Globus pallidus (tissue), 1 donor: Measurements from ENCODE around the gene PUDP.
"Not testable (repeated sequence)": the region's sequence is repeated elsewhere in the genome, so short reads cannot be mapped to it uniquely, and the experiment has no call there.

ENCODE experiments used
- DNase-seq: peaks from one replicate; pipeline ENCODE4 v3.0.0-alpha.2; 2015; ENCODE audit warnings: low spot score

PUDP gene

DNA sequence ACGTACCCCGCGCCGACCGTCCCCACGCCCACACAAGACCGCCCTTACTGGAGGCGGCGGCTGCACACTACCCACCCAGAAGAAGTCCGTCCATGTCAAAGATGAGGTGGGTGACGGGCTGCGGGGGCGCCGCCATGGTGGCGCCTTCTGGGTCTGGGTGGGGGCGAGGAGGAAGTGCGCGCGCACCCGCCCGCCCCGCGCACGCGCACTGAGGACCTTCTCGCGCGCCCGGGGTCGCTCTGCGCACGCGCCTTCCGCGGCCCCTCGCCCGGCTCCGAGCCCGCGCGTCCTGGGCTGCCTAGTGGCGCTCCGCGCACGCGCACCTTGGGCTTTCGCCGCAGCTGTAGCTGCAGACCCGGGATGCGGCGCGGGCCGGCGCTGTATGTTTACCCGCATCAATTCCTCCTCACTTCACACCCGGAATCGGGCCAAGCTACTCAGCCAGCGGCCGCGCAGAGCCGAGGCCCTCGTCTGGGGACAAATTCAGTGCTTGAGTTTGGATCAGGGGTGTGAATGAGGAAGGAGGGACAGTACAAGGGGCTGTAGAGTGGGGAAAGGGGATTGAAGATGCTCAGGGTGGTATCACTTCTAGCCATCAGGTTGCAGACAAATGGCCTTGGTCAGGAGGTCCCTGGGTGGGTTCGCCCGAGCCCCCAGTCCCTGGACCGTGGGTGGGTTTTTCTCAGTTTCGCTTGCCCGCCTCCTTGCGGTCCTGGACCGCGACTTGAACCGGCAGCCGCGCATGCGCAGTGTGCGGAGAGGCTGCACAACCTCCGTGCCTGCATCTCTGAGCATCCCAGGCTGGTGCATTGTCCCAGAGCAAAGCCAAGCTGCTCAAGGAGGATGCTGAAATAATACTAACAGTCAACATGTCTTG lies at the start of gene PUDP:
TSS of gene PUDP (minus strand) at position 176 of the 877 bp plus-strand sequence. CDS start at position 136, 40 bp downstream.
- peak; percentile 81 for DNase-seq

GRCh38 chrX:7194606-7195005 lies 46.7 kb upstream of the PUDP start:
- no peak for DNase-seq

DNA sequence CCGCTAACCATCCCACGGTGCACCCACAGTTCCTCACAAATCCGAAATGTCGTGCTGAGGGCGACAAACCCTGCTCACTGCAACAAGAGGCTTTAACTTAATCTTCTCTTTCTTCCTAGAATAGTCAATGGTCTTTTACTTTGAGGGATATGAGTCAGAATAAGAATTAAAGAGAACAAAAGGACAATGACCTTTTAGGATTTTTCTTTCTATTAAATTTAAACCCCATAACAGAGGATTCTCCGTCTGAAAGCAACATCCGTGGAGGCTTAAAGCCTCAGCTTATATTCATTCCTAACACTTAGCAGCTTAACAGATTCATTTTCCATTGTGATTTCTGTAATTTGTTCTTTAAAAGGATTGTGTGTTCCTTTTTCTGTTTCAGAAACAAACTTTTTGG lies 44.9 kb upstream of the PUDP start:
- no peak for DNase-seq

DNA sequence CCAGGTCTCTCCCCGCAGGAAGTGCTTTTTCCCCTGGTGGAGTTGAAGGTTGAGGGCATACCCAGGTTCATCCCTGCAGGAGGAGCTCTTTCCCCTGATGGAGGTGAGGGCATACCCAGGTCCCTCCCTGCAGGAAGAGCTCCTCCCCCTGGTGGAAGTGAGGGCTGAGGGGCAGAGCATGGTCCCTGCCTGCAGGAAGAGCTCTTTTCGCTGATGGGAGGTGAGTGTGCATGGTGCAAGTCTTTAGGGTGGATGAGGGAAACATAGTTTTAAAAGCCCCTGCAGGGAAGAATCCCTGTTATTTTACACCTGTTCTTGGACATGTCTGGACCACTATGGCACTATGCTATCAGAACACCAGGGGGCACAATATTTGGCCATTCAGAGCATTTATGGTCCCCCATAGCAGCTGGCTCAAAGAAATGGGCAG lies 43.7 kb upstream of the PUDP start:
- DNase-seq = no peak

DNA sequence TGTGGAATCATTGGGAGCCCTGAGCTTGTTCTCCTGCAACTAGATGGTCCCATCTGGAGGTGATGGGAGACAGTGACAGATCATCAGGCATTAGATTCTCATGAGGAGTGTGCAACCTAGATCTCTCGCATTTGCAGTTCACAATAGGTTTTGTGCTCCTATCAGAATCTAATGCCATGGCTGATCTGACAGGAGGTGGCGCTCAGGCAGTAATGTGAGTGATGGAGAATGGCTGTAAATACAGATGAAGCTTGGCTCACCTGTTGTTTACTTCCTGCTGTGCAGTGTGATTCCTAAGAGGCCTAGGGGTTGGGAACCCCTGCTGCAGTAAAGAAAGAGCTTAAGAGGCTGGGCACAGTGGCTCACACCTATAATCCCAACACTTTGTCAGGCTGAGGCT lies 42.2 kb upstream of the PUDP start:
- DNase-seq = no peak

DNA sequence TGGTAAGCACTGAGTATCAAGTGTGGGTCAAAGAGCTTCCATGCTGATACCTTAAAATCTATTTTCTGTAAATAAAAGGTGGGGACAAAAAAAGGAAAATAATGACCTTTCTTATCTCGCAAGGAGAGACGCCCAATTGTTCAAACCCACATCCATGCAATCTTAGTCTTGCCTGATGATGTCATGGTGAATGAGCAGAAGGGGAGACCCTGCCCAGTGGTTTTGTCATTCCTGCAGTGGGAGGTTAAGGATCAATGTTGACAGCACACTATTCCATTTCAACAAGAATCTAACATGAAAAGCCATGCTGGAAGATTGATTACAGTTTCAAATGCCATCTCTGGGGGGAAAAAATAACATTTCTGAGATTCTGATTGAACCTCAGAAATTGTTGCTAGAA lies 40.7 kb upstream of the PUDP start:
- no peak for DNase-seq

- no peak for DNase-seq
These were observed 36.9 kb upstream of the PUDP start for GRCh38 chrX:7184816-7185215.

- no peak for DNase-seq
These were observed 31.5 kb upstream of the PUDP start for GRCh38 chrX:7179446-7179845.

DNA sequence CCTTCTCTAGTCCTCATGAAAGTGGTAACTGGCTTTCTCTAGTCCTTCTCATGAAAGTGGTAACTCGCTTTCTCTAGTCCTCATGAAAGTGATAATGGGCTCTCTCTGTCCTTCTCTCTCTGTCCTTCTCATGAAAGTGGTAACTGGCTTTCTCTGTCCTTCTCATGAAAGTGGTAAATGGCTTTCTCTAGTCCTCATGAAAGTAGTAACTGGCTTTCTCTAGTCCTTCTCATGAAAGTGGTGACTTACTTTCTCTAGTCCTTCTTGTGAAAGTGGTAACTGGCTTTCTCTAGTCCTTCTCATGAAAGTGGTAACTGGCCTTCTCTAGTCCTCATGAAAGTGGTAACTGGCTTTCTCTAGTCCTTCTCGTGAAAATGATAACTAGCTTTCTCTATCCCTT lies 30.9 kb upstream of the PUDP start:
- not testable (repeated sequence) for DNase-seq

- DNase-seq = no peak
These were observed 22.9 kb upstream of the PUDP start for GRCh38 chrX:7170898-7171297.

DNA sequence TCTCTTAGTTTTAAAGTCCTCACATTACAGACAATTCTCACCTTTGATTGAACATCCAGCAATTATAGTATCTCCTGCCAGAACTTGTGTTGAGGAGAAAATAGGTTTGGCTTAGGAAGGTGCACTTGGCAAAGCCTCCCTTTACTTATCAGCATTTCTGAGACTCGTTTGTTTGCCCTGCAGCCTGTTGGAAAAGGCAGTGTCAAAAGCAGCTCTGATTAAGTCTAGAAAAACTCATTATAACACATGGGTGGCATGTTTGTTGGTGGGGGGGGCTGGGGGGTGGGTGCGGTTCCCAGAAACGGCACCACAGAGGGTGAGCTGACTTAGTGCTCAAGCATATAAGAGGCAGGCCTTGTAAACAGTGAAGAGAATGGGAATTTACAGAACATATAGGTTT lies 21.7 kb upstream of the PUDP start:
- DNase-seq = no peak

- DNase-seq = no peak
These were observed 20.4 kb upstream of the PUDP start for GRCh38 chrX:7168371-7168770.

GRCh38 chrX:7164174-7164573 lies 16.2 kb upstream of the PUDP start:
- no peak for DNase-seq

DNA sequence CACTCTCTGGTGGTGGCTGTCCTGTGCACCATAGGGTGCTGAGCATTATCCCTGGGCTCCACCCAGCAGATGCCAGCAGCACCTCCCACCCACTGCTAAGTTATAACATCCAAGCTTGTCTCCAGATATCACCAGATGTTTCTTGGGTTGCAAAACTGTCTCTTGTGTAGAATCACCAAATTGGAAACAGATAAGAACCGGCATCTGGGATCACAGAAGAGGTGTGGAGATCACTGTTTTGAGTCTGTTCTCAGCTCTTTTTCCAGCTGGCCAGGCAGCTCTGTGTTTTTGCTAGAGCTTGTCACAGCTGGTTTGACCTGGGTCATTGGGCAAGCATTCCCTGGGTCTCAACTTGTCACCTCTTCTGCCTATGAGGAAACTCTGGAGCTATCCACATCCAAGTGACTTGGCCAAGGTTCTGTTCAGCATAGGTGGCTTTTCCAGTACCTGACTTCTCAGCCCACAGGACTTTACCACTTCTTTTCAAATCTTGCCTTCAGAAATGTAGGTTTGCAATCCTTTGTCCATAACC lies 15.3 kb upstream of the PUDP start:
- DNase-seq = no peak

DNA sequence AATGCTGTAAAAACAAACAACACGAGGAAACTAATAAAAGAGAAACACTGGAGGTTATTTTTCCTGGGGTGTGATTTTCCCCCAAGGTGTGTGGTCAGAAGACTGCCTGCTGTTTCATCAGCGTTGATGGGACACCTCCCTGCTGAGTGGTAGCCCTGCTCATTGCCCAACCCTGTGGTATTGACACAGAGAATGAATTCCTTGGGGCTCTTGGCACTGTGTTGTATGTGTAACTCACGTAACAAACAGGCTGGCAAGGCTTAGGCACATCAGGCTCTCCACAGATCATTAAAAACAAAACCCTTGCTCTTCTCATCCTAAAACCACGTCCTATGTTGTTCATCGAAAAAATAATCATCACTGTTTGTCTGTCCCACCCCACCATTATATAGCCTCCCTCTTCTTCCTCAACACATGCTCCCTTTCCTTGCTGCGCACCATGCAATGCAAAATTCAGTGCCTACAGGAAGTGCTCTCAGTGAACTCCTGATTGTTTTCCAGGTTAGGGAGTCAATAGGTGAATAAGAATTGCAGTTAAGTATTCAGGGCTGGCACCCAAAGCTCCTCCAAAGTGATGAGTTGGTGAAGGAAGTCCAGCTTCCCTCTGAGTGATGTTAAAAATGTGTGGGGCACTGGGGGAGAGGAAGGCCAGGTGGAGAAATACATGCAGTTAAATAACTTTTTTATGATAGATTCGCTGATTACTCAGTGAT lies 11.4 kb upstream of the PUDP start:
- DNase-seq = no peak

DNA sequence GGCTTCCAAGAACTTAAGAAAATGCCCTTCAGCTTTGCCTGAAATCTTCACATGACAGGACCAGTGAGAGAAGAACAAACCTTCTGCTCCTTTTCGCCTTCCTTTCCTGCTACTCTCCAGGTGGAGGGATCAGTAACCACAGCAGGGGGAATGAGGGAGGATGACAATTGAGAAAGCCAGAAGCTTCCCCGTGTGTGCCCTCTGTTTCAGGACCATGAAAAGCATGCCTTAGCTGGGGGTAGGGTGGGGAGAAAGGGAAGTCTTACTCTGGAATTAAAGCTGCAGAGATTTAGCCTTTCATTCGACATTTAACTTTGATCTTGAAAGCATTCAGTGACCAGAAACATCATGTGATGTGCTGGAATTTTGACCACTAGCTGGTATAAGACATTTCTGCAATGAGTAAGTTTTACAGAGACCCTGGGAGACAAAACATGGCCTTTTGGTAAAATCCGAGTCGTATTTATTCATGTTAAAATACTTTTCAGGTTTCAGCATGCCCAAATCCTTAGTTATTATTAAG lies 10.6 kb upstream of the PUDP start:
- DNase-seq = no peak

GRCh38 chrX:7156879-7157278 lies 8.9 kb upstream of the PUDP start:
- DNase-seq = no peak

DNA sequence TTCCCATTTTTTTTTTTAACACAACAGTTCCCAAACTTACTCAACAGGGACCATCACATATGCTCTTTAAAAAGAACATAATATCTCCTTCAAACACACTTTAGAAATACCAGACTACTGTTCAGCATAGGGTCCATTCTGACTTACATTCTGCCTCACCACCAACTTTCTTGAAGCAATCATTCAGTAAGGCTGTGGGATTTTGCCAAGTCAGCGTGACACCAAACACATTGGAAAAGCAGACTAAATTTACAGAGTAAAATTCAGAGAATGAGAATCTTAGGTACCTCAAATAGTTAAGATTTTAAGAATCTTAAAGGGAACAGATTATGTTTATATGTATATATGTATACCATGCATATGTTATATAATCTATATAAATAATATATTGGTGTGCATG lies 7.2 kb upstream of the PUDP start:
- DNase-seq = no peak

DNA sequence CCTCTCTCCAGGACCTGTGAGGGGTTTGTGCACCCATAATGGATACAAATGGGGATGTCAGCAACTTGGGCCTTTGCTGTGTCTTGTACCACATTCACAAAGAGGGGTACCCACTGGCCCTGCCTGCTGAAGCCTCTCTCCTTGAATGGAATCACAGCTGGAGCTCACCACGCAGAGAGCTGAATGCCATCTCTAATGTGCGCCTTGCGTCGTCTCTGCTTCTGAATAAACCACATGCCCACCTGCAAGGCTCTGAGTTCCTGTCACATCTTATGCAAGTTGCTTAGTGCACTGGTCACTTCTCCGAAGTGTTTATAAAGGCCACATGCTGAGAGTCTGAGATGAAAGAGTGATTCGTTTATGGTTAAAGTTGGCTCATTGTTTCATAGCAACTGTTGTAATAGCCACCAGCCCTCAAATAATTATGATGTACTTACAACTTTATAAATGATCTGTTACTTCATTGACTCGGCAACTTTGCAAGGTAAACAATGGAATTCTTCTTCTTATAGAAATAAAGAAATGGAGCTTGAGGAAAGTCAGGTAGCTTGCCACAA lies 6.2 kb upstream of the PUDP start:
- DNase-seq = no peak

GRCh38 chrX:7153231-7153630 lies 5.3 kb upstream of the PUDP start:
- DNase-seq = no peak

DNA sequence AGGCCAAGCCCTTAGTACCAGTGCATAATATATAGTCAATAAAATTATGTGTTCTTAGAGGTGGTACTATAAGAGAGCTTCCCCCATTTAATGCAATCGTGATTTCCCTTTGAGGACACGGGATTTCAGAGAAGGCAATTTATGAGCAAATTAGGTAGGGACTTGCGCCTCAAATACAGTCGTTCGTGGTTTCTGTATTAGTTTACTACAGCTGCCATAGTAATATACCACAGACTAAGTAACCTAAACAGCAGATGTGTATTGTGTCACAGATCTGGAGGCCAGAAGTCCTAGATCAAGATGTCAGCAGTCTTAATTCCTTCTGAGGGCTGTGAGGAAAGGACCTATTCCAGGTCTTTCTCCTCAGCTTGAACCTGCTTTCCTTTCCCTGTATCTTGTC lies 1.5 kb upstream of the PUDP start:
- no peak for DNase-seq

- DNase-seq = peak; percentile 31
These were observed 458 bp downstream of the PUDP start, which contains the start of gene STS for GRCh38 chrX:7147413-7147977. TSS of gene STS (plus strand) at chrX:7147712. CDS start at chrX:7253200, 105,488 bp downstream.
